CD4-positive, alpha-beta T cell (primary cell): ENCODE data around the gene ADAMTS8. TPM values are rescaled to one million over a fixed set of nuclear protein-coding genes. Genes with fewer than 3 reads are reported as not detected.
A peak's percentile ranks its signal among the peaks of the same experiment; 100 is the strongest.
"Not testable (repeated sequence)": the region's sequence is repeated elsewhere in the genome, so short reads cannot be mapped to it uniquely, and the experiment has no call there.

Experiments used
- ATAC-seq: fragments of 200-7000 bp; cut with Tn5 transposase; one replicate; pipeline ENCODE4 v1.10.0; 2022; ENCODE audit warnings: mild to moderate bottlenecking; ENCODE audit not compliant: poor library complexity
- CTCF ChIA-PET: fragments of 350-600 bp; sonication (Branson Sonifier 250); formaldehyde crosslinking; loops from one replicate; lab custom pipeline; 2021; ENCODE audit warnings: antibody characterized with exemption, inconsistent platforms; lab: Charles Lee
- POLR2A ChIA-PET: fragments of 350-600 bp; sonication (Branson Sonifier 250); formaldehyde crosslinking; loops from one replicate; lab custom pipeline; 2021; ENCODE audit warnings: antibody characterized with exemption, inconsistent platforms; lab: Charles Lee
- DNase-seq, 14 experiments: peaks; one replicate each; pipeline ENCODE4 v3.0.0-alpha.2; 2013 to 2020; ENCODE audit warnings: mixed read lengths in 2 of 14
- H3K27ac ChIP-seq, 2 donors: one replicate each; pipeline versions ENCODE4 v1.5.1 to v1.7.0; 2013; ENCODE audit warnings: low read length in 2 of 2, low read depth in 1 of 2, mild to moderate bottlenecking in 1 of 2
- H3K27me3 ChIP-seq, 2 experiments: 1 replicate in 1 of 2; 2 replicates in 1 of 2; pipeline versions ENCODE4 v1.6.1 to v1.7.0; 2013; ENCODE audit warnings: low read length in 2 of 2, control low read depth in 1 of 2, mild to moderate bottlenecking in 1 of 2, moderate library complexity in 1 of 2; ENCODE audit not compliant: insufficient read depth in 2 of 2, control insufficient read depth in 1 of 2
- H3K36me3 ChIP-seq: one replicate; pipeline ENCODE4 v1.6.1; 2013; ENCODE audit warnings: low read length, control low read depth; ENCODE audit not compliant: insufficient read depth
- H3K4me1 ChIP-seq: one replicate; pipeline ENCODE4 v1.6.1; 2013; ENCODE audit warnings: low read length, control low read depth; ENCODE audit not compliant: insufficient read depth
- H3K4me3 ChIP-seq: one replicate; pipeline ENCODE4 v1.5.1; 2013; ENCODE audit warnings: mild to moderate bottlenecking, low read length, moderate library complexity
- H3K9me3 ChIP-seq, 2 experiments: 1 replicate in 1 of 2; 2 replicates in 1 of 2; pipeline versions ENCODE4 v1.6.1 to v1.7.0; 2013; ENCODE audit warnings: low read length in 2 of 2, mild to moderate bottlenecking in 2 of 2, control low read depth in 1 of 2, moderate library complexity in 1 of 2; ENCODE audit not compliant: control insufficient read depth in 1 of 2, insufficient read depth in 1 of 2
- H3K27ac Mint-ChIP-seq: one replicate; pipeline ENCODE4 v1.8.0; 2020; ENCODE audit warnings: mixed read lengths
- H3K27me3 Mint-ChIP-seq: one replicate; pipeline ENCODE4 v1.8.0; 2021; ENCODE audit warnings: mixed read lengths
- H3K36me3 Mint-ChIP-seq: one replicate; pipeline ENCODE4 v1.8.0; 2021; ENCODE audit warnings: low read depth, mixed read lengths
- H3K4me1 Mint-ChIP-seq: one replicate; pipeline ENCODE4 v1.8.0; 2021; ENCODE audit warnings: low read depth, mixed read lengths
- H3K4me3 Mint-ChIP-seq: one replicate; pipeline ENCODE4 v1.8.0; 2020; ENCODE audit warnings: mild to moderate bottlenecking, mixed read lengths
- H3K9me3 Mint-ChIP-seq: one replicate; pipeline ENCODE4 v1.8.0; 2020; ENCODE audit warnings: mixed read lengths
- CTCF ChIP-seq: fragments of 200-600 bp; IDR thresholded peaks from one replicate; pipeline ENCODE4 v1.8.0; 2022; ENCODE audit warnings: antibody characterized with exemption, mild to moderate bottlenecking
- intact Hi-C, 2 experiments: fragments of 100-400 bp; cut with DNase I in 1 of 2; cut with micrococcal nuclease in 1 of 2; formaldehyde crosslinking; loops; one replicate each; pipeline versions ENCODE4 v1.15.1 to v1.9.0; 2023 to 2025; cut with DNase I, micrococcal nuclease
- total RNA-seq, 174 experiments: library from RNA in 2 of 174; stranded (reverse) in 2 of 174; gene quantifications; one replicate each; pipeline ENCODE4 v1.2.3 and lab custom pipeline; 2021 to 2026

ADAMTS8 gene
- total RNA-seq, 2 experiments from 2014 or later = not detected

- Histone ChIP-seq H3K27ac (no peak overlapping the region), H3K27me3 (peaks cover 2 to 5% of the 10 kb centered on the region in 2 experiments), H3K9me3 (no peaks in the 10 kb centered on the region), H3K4me1 (peaks cover 12% of the 10 kb centered on the region), H3K36me3 (no peaks in the 10 kb centered on the region), H3K4me3 (no peak overlapping the region)
- CTCF ChIA-PET = interaction anchor here (0.6 to 2.1 kb wide), 2 partner anchors 420 to 421 kb away, joined by 3 to 5 read pairs; no protein-coding TSS in a partner anchor
- Mint-ChIP-seq H3K9me3 (no peaks in the 10 kb centered on the region), H3K4me1 (peaks cover 19% of the 10 kb centered on the region), H3K27me3 (peaks cover 9% of the 10 kb centered on the region), H3K36me3 (no peaks in the 10 kb centered on the region), H3K27ac (no peak overlapping the region), H3K4me3 (no peak overlapping the region)
- intact Hi-C loops = no loop called here
- ATAC-seq = no peak
- no peak for TF ChIP-seq CTCF
- POLR2A ChIA-PET = no interaction called here
- DNase-seq = no peak
These were observed 13.3 kb upstream of the ADAMTS8 start for GRCh38 chr11:130441719-130442118.

GRCh38 chr11:130439876-130440275 lies 11.5 kb upstream of the ADAMTS8 start:
- no peaks in the 10 kb centered on the region for H3K36me3 Mint-ChIP-seq
- H3K36me3 ChIP-seq = no peaks in the 10 kb centered on the region
- peaks cover 19% of the 10 kb centered on the region for H3K4me1 Mint-ChIP-seq
- DNase-seq (no peak), ATAC-seq (no peak)
- peaks cover 12% of the 10 kb centered on the region for H3K4me1 ChIP-seq
- no peaks in the 10 kb centered on the region for H3K9me3 Mint-ChIP-seq
- ChIA-PET POLR2A (no interaction called here), CTCF (interaction anchor here (1.0 kb wide), 1 partner anchor 455 kb away, joined by 3 read pairs; no protein-coding TSS in a partner anchor)
- intact Hi-C loops = loop anchor here in 1 of 2 experiments (10.0 kb wide), 1 partner anchor 455 kb away; no protein-coding TSS in a partner anchor
- no peak overlapping the region for H3K27ac Mint-ChIP-seq
- H3K27ac ChIP-seq = no peak overlapping the region
- no peak overlapping the region for H3K4me3 Mint-ChIP-seq
- H3K4me3 ChIP-seq = no peak overlapping the region
- H3K27me3 ChIP-seq = no peaks in the 10 kb centered on the region
- no peaks in the 10 kb centered on the region for H3K27me3 Mint-ChIP-seq
- no peak for TF ChIP-seq CTCF
- H3K9me3 ChIP-seq = no peaks in the 10 kb centered on the region

GRCh38 chr11:130439160-130439519 lies 10.7 kb upstream of the ADAMTS8 start:
- H3K9me3 Mint-ChIP-seq = no peaks in the 10 kb centered on the region
- CTCF ChIA-PET = no interaction called here
- H3K4me3 Mint-ChIP-seq = no peak overlapping the region
- POLR2A ChIA-PET = no interaction called here
- intact Hi-C loops = loop anchor here in 1 of 2 experiments (10.0 kb wide), 1 partner anchor 456 kb away; no protein-coding TSS in a partner anchor
- Histone ChIP-seq H3K4me1 (peaks cover 12% of the 10 kb centered on the region), H3K4me3 (no peak overlapping the region), H3K27ac (no peak overlapping the region), H3K36me3 (no peaks in the 10 kb centered on the region), H3K27me3 (no peaks in the 10 kb centered on the region), H3K9me3 (no peaks in the 10 kb centered on the region)
- no peak overlapping the region for H3K27ac Mint-ChIP-seq
- no peak for TF ChIP-seq CTCF
- peak in 1 of 14 experiments; percentile 43 for DNase-seq
- peaks cover 19% of the 10 kb centered on the region for H3K4me1 Mint-ChIP-seq
- H3K27me3 Mint-ChIP-seq = no peaks in the 10 kb centered on the region
- no peak for ATAC-seq
- H3K36me3 Mint-ChIP-seq = no peaks in the 10 kb centered on the region

- H3K27ac Mint-ChIP-seq, H3K9me3 ChIP-seq, H3K27me3 ChIP-seq, H3K9me3 Mint-ChIP-seq, H3K27me3 Mint-ChIP-seq, DNase-seq, H3K4me3 Mint-ChIP-seq, H3K36me3 Mint-ChIP-seq, H3K36me3 ChIP-seq, ATAC-seq, H3K4me3 ChIP-seq, H3K27ac ChIP-seq, POLR2A ChIA-PET: not testable (repeated sequence)
- CTCF ChIA-PET = interaction anchor here (1.5 kb wide), 1 partner anchor 423 kb away, joined by 3 read pairs; no protein-coding TSS in a partner anchor
- H3K4me1 ChIP-seq = peaks cover 12% of the 10 kb centered on the region
- intact Hi-C loops = loop anchor here in 1 of 2 experiments (10.0 kb wide), 1 partner anchor 456 kb away; no protein-coding TSS in a partner anchor
- H3K4me1 Mint-ChIP-seq = peaks cover 19% of the 10 kb centered on the region
These were observed 10.2 kb upstream of the ADAMTS8 start for GRCh38 chr11:130438401-130439159.
